ENCODE data around the gene PNO1. TPM values are rescaled to one million over a fixed set of nuclear protein-coding genes. Genes with fewer than 3 reads are reported as not detected.
A peak's percentile ranks its signal among the peaks of the same experiment; 100 is the strongest.

PNO1 gene
- total and polyA plus RNA-seq, 10 of the 15 experiments (the other 5 are each of a cell fraction or from before 2014, with no cell fraction given): 9.7 to 60.2 (median 30.3) TPM

DNA sequence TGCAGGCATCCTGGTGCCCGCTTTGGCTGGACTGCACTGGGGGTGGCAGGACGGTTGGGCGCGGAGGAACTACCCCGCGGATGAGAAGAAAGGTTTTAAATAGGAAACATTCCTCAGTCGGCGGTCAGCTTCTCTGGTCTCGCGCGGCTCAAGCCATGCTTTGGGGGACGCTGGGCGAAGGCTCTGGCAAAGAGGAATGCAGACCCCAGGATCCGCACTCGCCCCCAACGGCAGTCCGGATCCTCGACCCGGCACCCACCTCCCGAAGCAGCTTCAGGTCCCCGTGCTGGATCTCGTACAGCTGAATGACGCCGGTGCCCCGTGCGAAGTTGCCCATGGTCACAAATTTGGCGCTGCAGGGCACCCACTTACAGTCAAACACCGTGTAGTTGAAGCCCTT is 686 bp upstream of the PNO1 start:
- FAIRE-seq: no peak
- WGBS (ENCODE audit: insufficient coverage, insufficient replicate concordance, low lambda C conversion rate, missing lambda C conversion rate): under 1% methylated on average over 28 of the region's 28 CpGs
- TF ChIP-seq ZBED1 (IDR thresholded peaks at IDR 0.05; ENCODE audit: borderline replicate concordance) (no peak), SIX5 (IDR thresholded peaks at IDR 0.05; ENCODE audit: low read depth, low read length, severe bottlenecking) (no peak), GABPA (IDR thresholded peaks at IDR 0.05; ENCODE audit: low read depth) (no peak), PML (IDR thresholded peaks at IDR 0.05; ENCODE audit: low read length) (no peak), IKZF1 (conservative IDR thresholded peaks at IDR 0.05) (no peak), BRCA1 (IDR thresholded peaks at IDR 0.05; ENCODE audit: low read depth, low read length) (no peak), IRF4 (IDR thresholded peaks at IDR 0.05; ENCODE audit: low read depth, low read length) (no peak), HDAC2 (IDR thresholded peaks at IDR 0.05) (0 out of 2 replicates have a peak, but pooled peaks have one; percentile 59), CREM (IDR thresholded peaks at IDR 0.05; ENCODE audit: low read depth) (no peak), RAD21 (IDR thresholded peaks at IDR 0.05; ENCODE audit: insufficient read depth, low read depth, low read length) (no peak), KLF5 (IDR thresholded peaks at IDR 0.05; ENCODE audit: partially characterized antibody) (no peak), GATAD2B (conservative IDR thresholded peaks at IDR 0.05; ENCODE audit: low read depth) (0 out of 2 replicates have a peak, but pooled peaks have one; percentile 22)
- TF ChIP-seq, protein P1, sequence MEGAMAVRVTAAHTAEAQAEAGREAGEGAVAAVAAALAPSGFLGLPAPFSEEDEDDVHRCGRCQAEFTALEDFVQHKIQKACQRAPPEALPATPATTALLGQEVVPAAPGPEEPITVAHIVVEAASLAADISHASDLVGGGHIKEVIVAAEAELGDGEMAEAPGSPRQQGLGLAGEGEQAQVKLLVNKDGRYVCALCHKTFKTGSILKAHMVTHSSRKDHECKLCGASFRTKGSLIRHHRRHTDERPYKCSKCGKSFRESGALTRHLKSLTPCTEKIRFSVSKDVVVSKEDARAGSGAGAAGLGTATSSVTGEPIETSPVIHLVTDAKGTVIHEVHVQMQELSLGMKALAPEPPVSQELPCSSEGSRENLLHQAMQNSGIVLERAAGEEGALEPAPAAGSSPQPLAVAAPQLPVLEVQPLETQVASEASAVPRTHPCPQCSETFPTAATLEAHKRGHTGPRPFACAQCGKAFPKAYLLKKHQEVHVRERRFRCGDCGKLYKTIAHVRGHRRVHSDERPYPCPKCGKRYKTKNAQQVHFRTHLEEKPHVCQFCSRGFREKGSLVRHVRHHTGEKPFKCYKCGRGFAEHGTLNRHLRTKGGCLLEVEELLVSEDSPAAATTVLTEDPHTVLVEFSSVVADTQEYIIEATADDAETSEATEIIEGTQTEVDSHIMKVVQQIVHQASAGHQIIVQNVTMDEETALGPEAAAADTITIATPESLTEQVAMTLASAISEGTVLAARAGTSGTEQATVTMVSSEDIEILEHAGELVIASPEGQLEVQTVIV (IDR thresholded peaks at IDR 0.05; ENCODE audit: borderline replicate concordance, partially characterized antibody): no peak
- TF ChIP-seq, protein P2, sequence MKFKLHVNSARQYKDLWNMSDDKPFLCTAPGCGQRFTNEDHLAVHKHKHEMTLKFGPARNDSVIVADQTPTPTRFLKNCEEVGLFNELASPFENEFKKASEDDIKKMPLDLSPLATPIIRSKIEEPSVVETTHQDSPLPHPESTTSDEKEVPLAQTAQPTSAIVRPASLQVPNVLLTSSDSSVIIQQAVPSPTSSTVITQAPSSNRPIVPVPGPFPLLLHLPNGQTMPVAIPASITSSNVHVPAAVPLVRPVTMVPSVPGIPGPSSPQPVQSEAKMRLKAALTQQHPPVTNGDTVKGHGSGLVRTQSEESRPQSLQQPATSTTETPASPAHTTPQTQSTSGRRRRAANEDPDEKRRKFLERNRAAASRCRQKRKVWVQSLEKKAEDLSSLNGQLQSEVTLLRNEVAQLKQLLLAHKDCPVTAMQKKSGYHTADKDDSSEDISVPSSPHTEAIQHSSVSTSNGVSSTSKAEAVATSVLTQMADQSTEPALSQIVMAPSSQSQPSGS (IDR thresholded peaks at IDR 0.05; ENCODE audit: low read length): no peak
- TF ChIP-seq, protein P3, sequence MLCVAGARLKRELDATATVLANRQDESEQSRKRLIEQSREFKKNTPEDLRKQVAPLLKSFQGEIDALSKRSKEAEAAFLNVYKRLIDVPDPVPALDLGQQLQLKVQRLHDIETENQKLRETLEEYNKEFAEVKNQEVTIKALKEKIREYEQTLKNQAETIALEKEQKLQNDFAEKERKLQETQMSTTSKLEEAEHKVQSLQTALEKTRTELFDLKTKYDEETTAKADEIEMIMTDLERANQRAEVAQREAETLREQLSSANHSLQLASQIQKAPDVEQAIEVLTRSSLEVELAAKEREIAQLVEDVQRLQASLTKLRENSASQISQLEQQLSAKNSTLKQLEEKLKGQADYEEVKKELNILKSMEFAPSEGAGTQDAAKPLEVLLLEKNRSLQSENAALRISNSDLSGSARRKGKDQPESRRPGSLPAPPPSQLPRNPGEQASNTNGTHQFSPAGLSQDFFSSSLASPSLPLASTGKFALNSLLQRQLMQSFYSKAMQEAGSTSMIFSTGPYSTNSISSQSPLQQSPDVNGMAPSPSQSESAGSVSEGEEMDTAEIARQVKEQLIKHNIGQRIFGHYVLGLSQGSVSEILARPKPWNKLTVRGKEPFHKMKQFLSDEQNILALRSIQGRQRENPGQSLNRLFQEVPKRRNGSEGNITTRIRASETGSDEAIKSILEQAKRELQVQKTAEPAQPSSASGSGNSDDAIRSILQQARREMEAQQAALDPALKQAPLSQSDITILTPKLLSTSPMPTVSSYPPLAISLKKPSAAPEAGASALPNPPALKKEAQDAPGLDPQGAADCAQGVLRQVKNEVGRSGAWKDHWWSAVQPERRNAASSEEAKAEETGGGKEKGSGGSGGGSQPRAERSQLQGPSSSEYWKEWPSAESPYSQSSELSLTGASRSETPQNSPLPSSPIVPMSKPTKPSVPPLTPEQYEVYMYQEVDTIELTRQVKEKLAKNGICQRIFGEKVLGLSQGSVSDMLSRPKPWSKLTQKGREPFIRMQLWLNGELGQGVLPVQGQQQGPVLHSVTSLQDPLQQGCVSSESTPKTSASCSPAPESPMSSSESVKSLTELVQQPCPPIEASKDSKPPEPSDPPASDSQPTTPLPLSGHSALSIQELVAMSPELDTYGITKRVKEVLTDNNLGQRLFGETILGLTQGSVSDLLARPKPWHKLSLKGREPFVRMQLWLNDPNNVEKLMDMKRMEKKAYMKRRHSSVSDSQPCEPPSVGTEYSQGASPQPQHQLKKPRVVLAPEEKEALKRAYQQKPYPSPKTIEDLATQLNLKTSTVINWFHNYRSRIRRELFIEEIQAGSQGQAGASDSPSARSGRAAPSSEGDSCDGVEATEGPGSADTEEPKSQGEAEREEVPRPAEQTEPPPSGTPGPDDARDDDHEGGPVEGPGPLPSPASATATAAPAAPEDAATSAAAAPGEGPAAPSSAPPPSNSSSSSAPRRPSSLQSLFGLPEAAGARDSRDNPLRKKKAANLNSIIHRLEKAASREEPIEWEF (IDR thresholded peaks at IDR 0.05; ENCODE audit: insufficient replicate concordance, low read depth, low read length): no peak
- TF ChIP-seq, protein P4, sequence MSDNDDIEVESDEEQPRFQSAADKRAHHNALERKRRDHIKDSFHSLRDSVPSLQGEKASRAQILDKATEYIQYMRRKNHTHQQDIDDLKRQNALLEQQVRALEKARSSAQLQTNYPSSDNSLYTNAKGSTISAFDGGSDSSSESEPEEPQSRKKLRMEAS (IDR thresholded peaks at IDR 0.05; ENCODE audit: low read depth, low read length): no peak

More for the DNA sequence above, 686 bp upstream of the PNO1 start:
- peaks cover 10% of the 10 kb centered on the region for H3K4me1 ChIP-seq (ENCODE audit: control insufficient read depth, insufficient read depth, low read length)
- intact Hi-C loops (cut with micrococcal nuclease; ENCODE audit: unreplicated experiment) (loop anchor here (2.0 kb wide), 1 partner anchor 36 kb away; no protein-coding TSS in a partner anchor), in situ Hi-C loops (cut with MboI) (no loop called here)
- H3K36me3 ChIP-seq (ENCODE audit: control insufficient read depth in 2 of 2, insufficient read depth in 2 of 2, low read length in 1 of 2): peaks cover 0 to 10% of the 10 kb centered on the region in 2 experiments; a peak in 2 of 4 replicates
- SMC1A ChIA-PET (ENCODE audit: uncharacterized antibody, unreplicated experiment): interaction anchor here (0.8 to 2.1 kb wide), 13 partner anchors 13 to 284 kb away, joined by 3 to 12 read pairs (median 6); partner anchors contain the start of gene PPP3R1
- POLR2A ChIA-PET: interaction anchor here (0.7 to 1.5 kb wide), 5 partner anchors 12 to 255 kb away, joined by 3 to 5 read pairs (median 3); partner anchors contain the start of genes C1D and PPP3R1
- H3K4me2 ChIP-seq (ENCODE audit: control insufficient read depth, insufficient read depth): peak overlapping the region; percentile 91
- peak overlapping the region; percentile 98 for H3K4me3 ChIP-seq
- peaks cover 40% of the 10 kb centered on the region for H3K79me2 ChIP-seq (ENCODE audit: control insufficient read depth, insufficient read depth, low read length)
- H4K20me1 ChIP-seq (ENCODE audit: control insufficient read depth, insufficient read depth): no peaks in the 10 kb centered on the region
- H2AFZ ChIP-seq (ENCODE audit: control insufficient read depth, low read depth, low read length): peak overlapping the region; percentile 97
- RAD21 ChIA-PET (ENCODE audit: unreplicated experiment): interaction anchor here (0.9 to 3.6 kb wide), 5 partner anchors 29 to 306 kb away, joined by 3 to 13 read pairs (median 3); no protein-coding TSS in a partner anchor
- H3K9me3 ChIP-seq (replicated peaks; ENCODE audit: control insufficient read depth, insufficient read depth, low read length): no peaks in the 10 kb centered on the region
- CTCF ChIA-PET: interaction anchor here (0.7 to 3.6 kb wide), 10 partner anchors 19 to 307 kb away, joined by 3 to 25 read pairs (median 5); partner anchors contain the start of gene PPP3R1
- BruUV-seq (replicated peaks): TSS peak; percentile 85
- DNase-seq (ENCODE audit: low read depth, low spot score): no peak
- H3K27me3 ChIP-seq (replicated peaks in 1 of 2; ENCODE audit: control insufficient read depth in 2 of 2, insufficient read depth in 2 of 2, low read length in 1 of 2): no peaks in the 10 kb centered on the region
- peak overlapping the region; percentile 97 for H3K27ac ChIP-seq (ENCODE audit: control insufficient read depth, insufficient read depth)
- peak; percentile 66 for ATAC-seq
- peak overlapping the region; percentile 87 for H3K9ac ChIP-seq (ENCODE audit: control insufficient read depth, insufficient read depth, low read length)

All from GM12878 (cell line).